ENCODE measurements around the gene VAT1. TPM values are rescaled to one million over a fixed set of nuclear protein-coding genes. Genes with fewer than 3 reads are reported as not detected.

VAT1 gene
- polyA plus RNA-seq, 1 of the 3 experiments (the other 2 are of a cell fraction): 170 TPM

- H4K20me1 ChIP-seq (ENCODE audit: insufficient read depth): 0 out of 2 replicates have a peak, but pooled peaks cover 6% of the 10 kb centered on the region
- TF ChIP-seq POLR2AphosphoS5 (IDR thresholded peaks at IDR 0.05; ENCODE audit: low read depth, low read length) (no peak), USF1 (IDR thresholded peaks at IDR 0.05; ENCODE audit: borderline replicate concordance, low read depth) (no peak), FOSL2 (IDR thresholded peaks at IDR 0.05; ENCODE audit: borderline replicate concordance, low read depth) (no peak), RAD21 (IDR thresholded peaks at IDR 0.05; ENCODE audit: low read length) (no peak), RXRA (IDR thresholded peaks at IDR 0.05; ENCODE audit: borderline replicate concordance, low read depth) (no peak), ZBTB33 (IDR thresholded peaks at IDR 0.05; ENCODE audit: borderline replicate concordance, low read depth) (no peak), NRF1 (IDR thresholded peaks at IDR 0.05; ENCODE audit: low read depth, low read length) (no peak)
- no peak overlapping the region for H2AFZ ChIP-seq (ENCODE audit: low read depth)
- H3K27ac ChIP-seq (ENCODE audit: low read depth in 2 of 2, low read length in 1 of 2): no peak overlapping the region
- DNase-seq: no peak
- H3K9ac ChIP-seq: no peak overlapping the region
- 80% methylated on average over 1 of the region's 7 CpGs for WGBS (ENCODE audit: low lambda C conversion rate)
- no peak overlapping the region for H3K4me2 ChIP-seq
- no peaks in the 10 kb centered on the region for H3F3A ChIP-seq (replicated peaks; ENCODE audit: insufficient read depth)
- no peaks in the 10 kb centered on the region for H3K9me3 ChIP-seq
- POLR2A ChIA-PET: no interaction called here
- peaks cover 15 to 29% of the 10 kb centered on the region in 2 experiments for H3K36me3 ChIP-seq (replicated peaks in 1 of 2; ENCODE audit: control insufficient read depth in 1 of 2, insufficient read depth in 2 of 2, low read length in 1 of 2)
- peaks cover 24% of the 10 kb centered on the region for H3K79me2 ChIP-seq (ENCODE audit: insufficient read depth)
- CTCF ChIA-PET: no interaction called here
- no peaks in the 10 kb centered on the region for H3K27me3 ChIP-seq (ENCODE audit: insufficient read depth)
- H3K4me1 ChIP-seq (ENCODE audit: control insufficient read depth in 1 of 2, insufficient read depth in 2 of 2, low read depth in 1 of 2, low read length in 1 of 2): peaks cover 0 to 26% of the 10 kb centered on the region in 2 experiments; a peak in 2 of 4 replicates
- H3K9me2 ChIP-seq: no peaks in the 10 kb centered on the region
- no peak overlapping the region for H3K4me3 ChIP-seq (ENCODE audit: low read depth in 2 of 2, low read length in 1 of 2)
These were observed 6.0 kb downstream of the VAT1 start for GRCh38 chr17:43016216-43016615.

GRCh38 chr17:43015579-43015978 lies 6.6 kb downstream of the VAT1 start:
- POLR2A ChIA-PET: interaction anchor here (1.0 kb wide), 1 partner anchor 17 kb away, joined by 3 read pairs; the partner anchor contains the start of gene RPL27
- no peaks in the 10 kb centered on the region for H3K27me3 ChIP-seq (ENCODE audit: insufficient read depth)
- TF ChIP-seq PBX3 (IDR thresholded peaks at IDR 0.05) (no peak), IRF3 (IDR thresholded peaks at IDR 0.05; ENCODE audit: low read depth, low read length) (no peak), RAD21 (IDR thresholded peaks at IDR 0.05; ENCODE audit: low read length) (no peak), REST (IDR thresholded peaks at IDR 0.05; ENCODE audit: low read depth, low read length) (no peak), NFIC (IDR thresholded peaks at IDR 0.05; ENCODE audit: borderline replicate concordance) (no peak), RCOR1 (IDR thresholded peaks at IDR 0.05; ENCODE audit: low read length) (no peak), FOXJ3 (CRISPR knock-in tag; IDR thresholded peaks at IDR 0.05) (no peak), USF2 (IDR thresholded peaks at IDR 0.05; ENCODE audit: borderline replicate concordance, low read depth, low read length) (no peak), EZH2phosphoT487 (IDR thresholded peaks at IDR 0.05; ENCODE audit: borderline replicate concordance, low read depth) (no peak), USF1 (IDR thresholded peaks at IDR 0.05; ENCODE audit: borderline replicate concordance, low read depth) (no peak)

More at GRCh38 chr17:43015579-43015978, 6.6 kb downstream of the VAT1 start:
- no peak overlapping the region for H2AFZ ChIP-seq (ENCODE audit: low read depth)
- H3K9ac ChIP-seq: no peak overlapping the region
- no peaks in the 10 kb centered on the region for H3F3A ChIP-seq (replicated peaks; ENCODE audit: insufficient read depth)
- WGBS (ENCODE audit: low lambda C conversion rate): 96% methylated on average over 8 of the region's 9 CpGs
- peaks cover 15 to 29% of the 10 kb centered on the region in 2 experiments for H3K36me3 ChIP-seq (replicated peaks in 1 of 2; ENCODE audit: control insufficient read depth in 1 of 2, insufficient read depth in 2 of 2, low read length in 1 of 2)
- H3K4me3 ChIP-seq (ENCODE audit: low read depth in 2 of 2, low read length in 1 of 2): no peak overlapping the region
- 0 out of 2 replicates have a peak, but pooled peaks cover 6% of the 10 kb centered on the region for H4K20me1 ChIP-seq (ENCODE audit: insufficient read depth)
- CTCF ChIA-PET: interaction anchor here (0.8 kb wide), 1 partner anchor 17 kb away, joined by 3 read pairs; no protein-coding TSS in a partner anchor
- no peaks in the 10 kb centered on the region for H3K9me2 ChIP-seq
- no peak for DNase-seq
- no peak overlapping the region for H3K4me2 ChIP-seq
- no peak overlapping the region for H3K27ac ChIP-seq (ENCODE audit: low read depth in 2 of 2, low read length in 1 of 2)
- H3K9me3 ChIP-seq: no peaks in the 10 kb centered on the region
- H3K79me2 ChIP-seq (ENCODE audit: insufficient read depth): peaks cover 17% of the 10 kb centered on the region
- H3K4me1 ChIP-seq (ENCODE audit: control insufficient read depth in 1 of 2, insufficient read depth in 2 of 2, low read depth in 1 of 2, low read length in 1 of 2): peaks cover 0 to 25% of the 10 kb centered on the region in 2 experiments; a peak in 2 of 4 replicates

Measured in SK-N-SH (cell line).